ENCODE measurements around the gene ACKR1.

Gene ACKR1

DNA sequence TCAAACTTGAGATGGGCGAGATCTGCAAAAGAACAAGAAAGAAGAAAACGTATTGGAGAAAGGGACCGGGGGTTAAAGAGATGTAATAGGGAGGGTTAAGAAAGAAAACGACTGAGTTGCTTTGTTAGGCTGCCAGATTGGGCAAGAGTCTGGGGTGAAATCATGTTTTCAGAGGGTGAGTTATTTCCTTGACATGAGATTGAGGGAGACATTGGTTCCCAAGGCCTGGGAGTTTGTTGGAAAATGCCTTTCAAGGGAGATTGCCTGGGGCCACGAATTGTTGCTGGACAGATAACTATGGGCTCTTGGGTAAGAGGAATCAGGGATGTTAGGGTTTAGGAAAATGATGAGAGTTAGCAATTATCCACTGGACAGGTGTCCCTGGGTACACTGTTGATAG lies 34.0 kb upstream of the ACKR1 start:
- no peak overlapping the region for H3K27ac ChIP-seq
- TF ChIP-seq, protein P1, sequence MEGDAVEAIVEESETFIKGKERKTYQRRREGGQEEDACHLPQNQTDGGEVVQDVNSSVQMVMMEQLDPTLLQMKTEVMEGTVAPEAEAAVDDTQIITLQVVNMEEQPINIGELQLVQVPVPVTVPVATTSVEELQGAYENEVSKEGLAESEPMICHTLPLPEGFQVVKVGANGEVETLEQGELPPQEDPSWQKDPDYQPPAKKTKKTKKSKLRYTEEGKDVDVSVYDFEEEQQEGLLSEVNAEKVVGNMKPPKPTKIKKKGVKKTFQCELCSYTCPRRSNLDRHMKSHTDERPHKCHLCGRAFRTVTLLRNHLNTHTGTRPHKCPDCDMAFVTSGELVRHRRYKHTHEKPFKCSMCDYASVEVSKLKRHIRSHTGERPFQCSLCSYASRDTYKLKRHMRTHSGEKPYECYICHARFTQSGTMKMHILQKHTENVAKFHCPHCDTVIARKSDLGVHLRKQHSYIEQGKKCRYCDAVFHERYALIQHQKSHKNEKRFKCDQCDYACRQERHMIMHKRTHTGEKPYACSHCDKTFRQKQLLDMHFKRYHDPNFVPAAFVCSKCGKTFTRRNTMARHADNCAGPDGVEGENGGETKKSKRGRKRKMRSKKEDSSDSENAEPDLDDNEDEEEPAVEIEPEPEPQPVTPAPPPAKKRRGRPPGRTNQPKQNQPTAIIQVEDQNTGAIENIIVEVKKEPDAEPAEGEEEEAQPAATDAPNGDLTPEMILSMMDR (conservative IDR thresholded peaks at IDR 0.05), result no peak

DNA sequence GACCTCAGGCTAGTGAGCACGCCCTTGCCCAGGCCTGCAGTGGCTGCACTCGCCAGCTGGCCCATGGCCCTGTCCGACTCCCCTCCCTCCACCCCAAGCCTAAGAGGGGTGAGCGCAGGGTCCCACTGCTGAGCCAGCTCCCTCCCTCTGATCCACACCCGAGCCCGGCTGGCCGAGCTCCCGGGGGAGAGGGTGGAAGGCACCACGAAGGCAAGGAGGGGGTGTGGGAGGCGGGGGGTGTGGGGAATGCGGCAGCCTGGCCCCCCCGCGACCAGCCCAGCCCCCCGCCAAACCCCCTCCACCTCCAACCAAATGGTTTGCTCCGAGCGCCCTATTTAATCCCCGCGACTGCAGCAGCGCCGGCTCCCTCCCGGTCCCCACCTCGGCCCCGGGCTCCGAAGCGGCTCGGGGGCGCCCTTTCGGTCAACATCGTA lies 33.4 kb upstream of the ACKR1 start, which contains the start of gene CADM3:
Gene CADM3, plus strand, starts transcription at position 362 of the 434 bp plus-strand sequence. CDS start 151 bp downstream, outside the sequence.
- H3K27ac ChIP-seq, result no peak within 1 kb of the TSS
- TF ChIP-seq, protein P1 (conservative IDR thresholded peaks at IDR 0.05), result no peak

DNA sequence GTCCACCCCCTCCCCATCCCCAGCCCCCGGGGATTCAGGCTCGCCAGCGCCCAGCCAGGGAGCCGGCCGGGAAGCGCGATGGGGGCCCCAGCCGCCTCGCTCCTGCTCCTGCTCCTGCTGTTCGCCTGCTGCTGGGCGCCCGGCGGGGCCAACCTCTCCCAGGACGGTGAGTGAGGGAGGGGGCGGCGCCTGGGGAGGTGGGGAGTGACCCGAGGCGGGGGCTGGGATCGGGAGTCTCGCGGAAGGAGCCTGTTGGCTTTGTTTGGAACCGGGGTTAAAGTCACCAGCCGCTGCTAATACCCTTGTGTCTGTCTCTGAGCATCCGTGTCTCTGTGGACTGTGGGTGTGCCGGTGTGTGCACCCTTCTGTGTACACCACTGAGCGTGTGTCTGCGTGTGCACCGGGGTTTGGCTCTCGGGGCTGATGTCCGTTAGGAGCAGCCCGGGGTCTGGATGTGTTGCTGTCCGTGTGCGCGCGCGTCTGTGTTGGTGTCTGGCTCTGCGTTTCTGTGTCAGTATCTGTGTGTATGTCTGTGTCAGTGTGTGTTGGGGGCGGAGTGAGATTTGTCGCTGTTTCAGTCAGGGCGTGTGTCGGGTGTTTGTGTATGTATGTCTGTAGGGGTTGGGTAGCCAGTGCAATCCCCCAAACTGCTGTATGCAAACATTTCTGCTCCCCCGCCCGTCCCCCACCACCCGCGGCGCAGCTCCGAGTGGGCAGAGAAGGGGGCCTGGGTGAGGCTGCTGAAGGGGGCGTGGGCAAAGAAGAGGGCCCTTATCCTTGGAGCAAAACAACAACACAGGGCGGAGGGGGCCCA lies 32.8 kb upstream of the ACKR1 start:
- TF ChIP-seq, protein P1 (conservative IDR thresholded peaks at IDR 0.05), result no peak
- H3K27ac ChIP-seq, result no peak overlapping the region

DNA sequence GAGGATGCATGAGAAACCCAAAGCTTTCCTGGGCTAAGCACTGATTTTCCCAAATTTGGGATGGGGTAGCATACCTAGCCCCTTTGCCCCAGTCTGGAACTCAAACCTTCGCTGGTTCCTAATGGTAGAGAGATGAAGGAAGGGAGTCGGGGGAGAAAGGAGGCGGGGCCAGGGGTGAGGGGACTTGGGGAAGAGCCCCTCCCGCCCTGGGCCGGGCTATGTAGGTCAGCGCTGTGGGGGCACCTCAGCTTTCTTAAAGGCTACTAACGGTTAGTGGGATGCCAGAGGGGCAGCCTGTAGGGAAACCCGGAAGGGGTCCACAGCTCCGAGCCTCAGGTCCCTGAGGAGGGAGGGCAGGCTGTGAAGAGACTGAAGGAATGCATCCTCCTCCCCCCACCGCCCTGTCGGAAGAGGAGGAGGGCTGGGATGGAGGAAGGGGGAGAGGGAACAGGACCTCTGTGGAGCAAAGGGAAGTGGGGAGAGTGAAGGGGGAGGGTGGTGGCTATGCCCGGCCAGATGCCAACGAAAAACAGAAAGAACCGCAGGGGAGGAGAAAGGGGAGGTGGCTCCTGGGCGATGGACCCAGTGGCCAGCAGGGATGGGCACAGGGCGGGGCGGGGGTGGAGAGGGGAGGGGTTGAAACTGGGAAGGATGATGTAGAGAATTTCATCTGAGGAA lies 31.9 kb upstream of the ACKR1 start:
- H3K27ac ChIP-seq, result no peak overlapping the region
- TF ChIP-seq, protein P1 (conservative IDR thresholded peaks at IDR 0.05), result no peak

- TF ChIP-seq, protein P1 (conservative IDR thresholded peaks at IDR 0.05), result no peak
- no peak overlapping the region for H3K27ac ChIP-seq
Observed at GRCh38 chr1:159173320-159173719, 31.4 kb upstream of the ACKR1 start.

GRCh38 chr1:159175571-159175970 lies 29.1 kb upstream of the ACKR1 start:
- TF ChIP-seq, protein P1 (conservative IDR thresholded peaks at IDR 0.05), result no peak
- no peak overlapping the region for H3K27ac ChIP-seq

DNA sequence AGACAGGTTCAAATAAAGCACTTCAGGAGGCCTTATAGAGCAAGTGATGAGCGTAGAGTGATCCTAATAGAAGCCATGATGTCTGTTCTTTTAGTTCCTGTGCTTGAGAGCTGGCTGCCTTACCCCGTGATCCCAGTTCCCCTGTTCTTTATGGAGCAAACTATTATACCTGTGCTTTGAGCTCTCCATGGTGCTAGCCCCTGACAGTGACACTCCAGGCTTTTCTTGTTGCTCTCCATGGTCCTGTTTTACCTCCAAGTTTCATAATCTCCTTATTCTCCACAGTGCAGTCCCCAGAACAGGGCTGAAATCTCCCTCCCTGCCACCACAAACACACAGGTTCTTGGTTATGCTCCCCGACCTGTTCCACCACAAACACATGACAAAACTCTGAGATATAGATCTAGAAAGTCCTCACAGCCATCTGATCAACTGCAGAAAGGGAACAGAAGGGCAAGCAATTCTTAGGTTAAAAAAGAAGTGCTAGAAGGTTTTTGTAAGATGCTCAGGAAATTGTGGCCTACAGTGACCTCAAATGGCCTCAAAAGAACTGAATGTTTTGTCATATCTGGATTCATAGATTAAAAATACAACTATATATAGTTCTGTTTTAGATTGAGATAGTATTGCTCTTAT lies 27.3 kb upstream of the ACKR1 start:
- TF ChIP-seq, protein P1 (conservative IDR thresholded peaks at IDR 0.05), result no peak
- no peak overlapping the region for H3K27ac ChIP-seq

Measured in VCaP (cell line).